NCI-H1694 (cell line): ENCODE data around the gene SEMA4D.

ENCODE experiments used
- DNase-seq: peaks from one replicate; lab custom pipeline; 2025; lab: John Stamatoyannopoulos, UW

Gene SEMA4D

GRCh38 chr9:89409466-89409865 is 88.4 kb downstream of the SEMA4D start:
- no peak for DNase-seq

DNA sequence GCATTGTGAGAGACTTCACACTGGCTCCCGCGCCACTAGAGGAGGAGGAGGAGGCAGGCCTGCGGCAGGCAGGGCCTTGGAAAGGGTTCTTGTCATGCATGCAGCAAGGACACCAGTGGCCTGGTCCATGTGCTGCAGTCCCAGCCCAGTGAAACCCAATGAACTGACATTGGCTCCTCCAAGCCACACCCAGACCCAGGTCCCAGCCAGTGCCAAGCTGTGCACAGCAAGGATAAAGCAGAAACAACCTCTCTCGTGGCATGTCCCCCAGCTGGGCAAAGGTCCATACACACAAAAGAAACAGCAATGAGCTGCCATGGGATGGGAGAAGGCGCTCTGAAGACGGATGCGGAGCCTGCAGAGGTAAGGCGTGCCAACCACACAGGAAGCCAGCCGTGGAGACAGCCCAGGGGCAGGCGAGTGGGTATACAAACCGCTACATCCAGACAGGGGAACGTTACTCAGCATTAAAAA is 89.2 kb downstream of the SEMA4D start:
- DNase-seq, result no peak

DNA sequence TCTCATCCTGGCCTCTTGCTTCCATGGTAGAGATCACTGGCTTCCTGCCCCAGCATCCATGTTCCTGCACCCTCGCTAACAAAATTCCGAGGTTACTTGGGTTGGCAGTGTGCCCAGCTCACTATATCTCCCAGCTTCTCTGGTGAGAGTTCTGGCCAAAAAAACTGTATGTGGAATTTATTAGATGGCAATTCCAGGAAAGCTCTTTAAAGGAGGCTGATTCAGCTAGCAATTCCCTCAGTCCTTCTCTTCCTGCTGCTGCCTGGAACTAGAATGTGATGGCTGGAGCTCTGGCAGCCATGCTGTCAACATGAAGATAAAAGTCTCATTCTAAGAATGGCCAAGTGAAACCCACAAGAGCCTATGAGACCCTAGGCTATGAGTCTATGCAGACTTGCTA is 90.8 kb downstream of the SEMA4D start:
- DNase-seq, result no peak

DNA sequence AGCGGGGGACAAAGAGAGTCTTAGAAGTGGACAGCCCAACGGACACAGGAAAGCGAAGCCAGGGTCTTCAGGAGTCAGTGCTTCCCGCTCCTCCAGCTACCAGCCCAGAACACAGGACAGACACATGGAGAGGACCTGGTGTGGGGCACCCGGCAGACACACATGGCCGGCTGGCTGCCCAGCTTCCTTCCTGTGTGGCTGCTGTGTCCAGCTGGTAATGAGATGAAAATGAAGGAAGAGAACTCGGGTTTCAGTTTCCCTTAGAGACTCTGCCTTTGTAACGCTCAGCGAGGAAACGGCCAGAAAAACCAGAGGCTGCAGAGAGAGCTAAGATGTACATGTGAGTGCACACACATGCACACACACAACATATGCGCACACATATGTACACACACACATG is 92.1 kb downstream of the SEMA4D start:
- DNase-seq, result no peak

DNA sequence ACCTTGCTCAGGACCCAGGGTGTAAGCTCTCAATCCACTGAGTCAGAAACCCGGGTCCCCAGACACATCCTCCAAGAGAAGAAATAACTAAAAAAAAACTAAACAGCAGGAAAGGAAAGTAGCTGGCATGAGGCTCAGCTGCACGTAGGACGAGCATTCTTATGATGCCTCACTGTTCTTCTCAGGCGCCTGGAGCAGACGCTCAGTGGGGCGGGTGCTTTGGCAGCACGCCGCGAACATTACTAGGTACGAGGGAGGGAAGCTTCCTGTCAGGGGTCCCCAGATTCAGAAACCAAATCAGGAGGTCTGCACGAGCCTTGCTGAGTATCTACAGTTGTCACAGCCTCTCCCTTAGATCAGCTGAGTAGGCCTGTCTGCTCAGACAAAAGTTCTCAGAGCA is 93.8 kb downstream of the SEMA4D start:
- no peak for DNase-seq

- DNase-seq, result no peak
Observed at GRCh38 chr9:89402695-89403427, 95.1 kb downstream of the SEMA4D start.

GRCh38 chr9:89400403-89401116 is 97.4 kb downstream of the SEMA4D start:
- no peak for DNase-seq

- no peak for DNase-seq
Observed at GRCh38 chr9:89398621-89399020, 99.3 kb downstream of the SEMA4D start.

DNA sequence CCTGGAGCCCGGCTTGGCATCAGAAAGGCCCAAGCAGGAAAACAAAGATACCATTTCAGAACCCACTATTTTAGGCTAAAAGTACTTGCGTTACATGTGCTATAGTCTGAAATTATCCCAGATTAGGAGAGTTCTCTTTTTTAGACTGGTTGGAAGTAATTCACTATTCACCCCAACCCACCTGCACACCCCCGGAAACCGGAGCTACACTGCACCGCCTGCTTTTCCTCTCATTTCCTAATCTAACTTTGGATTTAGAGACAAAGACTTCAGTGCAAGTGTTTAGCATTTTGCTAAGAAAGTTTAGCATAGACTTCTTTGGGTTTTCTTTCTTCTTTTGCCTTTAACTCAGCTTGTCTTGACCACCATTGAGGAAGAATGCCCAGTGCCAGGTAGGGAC is 100.4 kb downstream of the SEMA4D start:
- DNase-seq, result no peak

DNA sequence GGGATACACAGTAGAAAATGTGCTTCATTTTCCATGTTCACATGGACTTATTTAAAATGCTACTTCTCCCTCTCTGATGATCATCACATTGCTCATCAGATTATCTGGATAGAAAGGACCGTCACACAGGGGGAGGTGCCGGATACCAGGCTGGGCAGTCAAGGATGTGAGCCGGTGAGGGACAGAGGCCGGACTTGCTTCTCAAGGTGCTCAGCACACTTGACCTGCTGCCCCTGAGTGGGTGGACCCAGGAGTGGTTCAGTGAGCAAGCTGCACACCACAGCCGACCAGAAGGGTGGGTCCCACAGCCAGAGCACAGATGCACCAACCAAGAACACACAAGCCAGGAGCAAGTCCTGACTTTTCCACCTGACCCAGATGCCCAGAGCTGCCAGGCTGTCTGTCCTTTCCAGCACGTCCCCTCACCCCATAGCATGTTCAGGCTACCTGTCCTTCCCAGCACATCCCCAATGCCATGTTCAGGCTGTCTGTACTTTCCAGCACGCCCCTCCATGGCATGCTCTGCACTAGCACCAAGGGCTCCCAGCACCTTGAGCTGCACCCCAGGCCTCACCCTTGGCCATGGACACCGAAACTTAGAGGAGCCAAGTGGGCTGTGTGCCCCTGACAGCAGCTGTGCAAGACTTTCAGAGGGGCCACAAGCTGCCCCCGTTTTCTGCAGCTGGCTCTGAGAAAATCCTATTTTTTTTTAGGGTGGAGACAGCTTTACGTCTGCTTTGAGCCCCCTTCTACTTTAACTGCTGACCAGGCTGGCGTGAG is 101.8 kb downstream of the SEMA4D start:
- DNase-seq, result no peak

GRCh38 chr9:89394412-89394811 is 103.5 kb downstream of the SEMA4D start:
- DNase-seq, result no peak

- DNase-seq, result no peak
Observed at GRCh38 chr9:89391585-89391984, 106.3 kb downstream of the SEMA4D start.

DNA sequence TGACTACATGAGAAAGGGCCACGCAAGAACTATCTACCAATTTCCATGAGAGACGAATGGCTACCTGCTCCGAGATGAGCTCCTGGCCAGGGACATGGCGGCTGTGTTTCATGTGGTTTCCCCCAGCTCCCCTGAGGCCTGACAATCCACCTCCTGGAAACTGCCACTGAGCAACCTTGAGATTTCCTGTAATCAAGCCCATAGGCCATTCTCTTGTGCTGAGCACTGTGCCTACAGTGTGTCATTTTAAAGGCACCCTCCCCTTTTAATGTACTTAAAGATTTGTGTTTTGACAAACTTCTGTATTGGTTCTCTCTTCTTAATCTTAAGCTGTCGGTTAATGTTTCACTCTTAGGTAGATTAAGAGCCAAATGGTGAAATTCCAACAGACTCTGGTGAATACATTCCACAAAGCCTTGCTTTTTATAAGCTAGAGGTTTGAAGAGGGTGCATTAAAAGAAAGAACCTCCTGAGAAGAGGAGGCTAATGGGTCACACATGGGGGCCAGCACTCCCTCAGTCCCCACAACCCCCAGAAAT is 107.3 kb downstream of the SEMA4D start:
- no peak for DNase-seq

DNA sequence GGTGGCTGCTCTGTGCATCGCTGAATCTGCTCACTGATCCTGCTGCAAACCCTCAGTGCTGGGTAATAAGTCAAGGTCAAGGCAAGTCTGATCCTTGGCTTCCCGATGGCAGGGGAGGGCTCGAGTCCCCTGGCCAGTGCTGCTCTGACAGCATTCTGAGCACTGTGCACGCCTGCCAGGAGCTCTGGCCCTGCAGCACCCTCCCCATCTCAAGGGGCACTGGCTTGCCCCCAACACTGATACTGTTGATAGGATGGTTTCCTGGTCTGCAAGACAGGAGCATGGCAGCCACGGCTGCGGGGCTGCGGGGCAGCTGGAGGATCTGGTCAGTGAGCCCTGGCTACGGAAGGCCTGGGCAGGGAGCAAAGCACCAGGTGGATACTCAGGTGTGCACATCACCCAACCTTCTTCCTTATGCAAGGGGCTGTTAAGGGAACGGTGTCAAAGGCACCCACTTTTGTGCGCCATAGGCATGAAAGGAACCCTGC is 107.8 kb downstream of the SEMA4D start:
- no peak for DNase-seq

DNA sequence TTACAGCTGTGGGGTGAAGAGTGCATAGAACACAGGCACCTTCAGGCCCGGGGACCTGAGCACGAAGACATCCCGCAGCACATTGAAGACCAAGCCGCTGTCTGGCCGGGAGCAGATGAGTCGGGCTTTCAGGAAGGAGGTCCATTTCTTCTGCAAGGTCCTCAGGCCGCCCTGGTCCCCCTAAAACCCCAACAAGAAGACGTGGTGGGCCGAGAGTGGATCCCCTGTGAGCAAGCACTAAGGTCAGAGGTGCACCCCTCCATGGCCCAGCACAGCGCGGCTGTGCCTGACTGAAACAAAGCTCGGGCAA is 109.1 kb downstream of the SEMA4D start:
- no peak for DNase-seq

DNA sequence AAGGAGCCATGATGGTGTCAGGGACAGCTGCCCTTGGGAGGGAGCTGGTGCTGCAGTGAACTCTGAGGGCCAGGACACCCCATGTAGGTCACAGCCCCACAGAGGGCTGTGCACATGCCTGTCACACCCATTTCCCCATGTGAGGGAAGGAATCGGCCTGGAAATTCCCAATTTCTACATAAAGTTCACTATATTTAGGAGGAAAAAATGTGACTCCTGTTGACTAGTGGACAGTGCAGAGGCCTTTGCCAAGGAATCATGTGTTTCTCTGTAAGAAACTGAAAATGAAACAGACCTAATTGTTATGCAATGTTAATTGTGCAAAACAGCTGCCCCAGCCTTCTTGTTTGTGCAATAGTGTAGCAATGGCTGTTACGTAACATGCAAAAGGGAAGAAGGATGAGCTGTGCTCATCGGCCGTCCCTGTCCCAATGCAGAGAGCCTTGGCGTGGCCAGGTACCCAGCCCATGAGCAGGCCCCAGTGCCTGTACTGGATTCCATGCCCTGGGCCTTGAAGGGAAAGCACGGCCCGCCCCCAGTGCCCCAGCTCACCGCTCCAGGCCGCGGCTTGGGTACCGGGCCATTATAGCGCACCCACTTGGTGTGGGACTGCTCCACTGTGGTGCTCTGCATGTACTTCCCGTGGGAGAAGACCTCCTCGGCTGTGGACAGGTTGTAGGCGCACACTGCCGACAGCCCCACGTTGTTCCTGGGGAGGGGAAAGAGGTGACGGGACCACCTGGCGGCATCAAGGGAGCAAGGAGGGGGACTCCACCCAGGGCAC is 109.6 kb downstream of the SEMA4D start:
- no peak for DNase-seq

DNA sequence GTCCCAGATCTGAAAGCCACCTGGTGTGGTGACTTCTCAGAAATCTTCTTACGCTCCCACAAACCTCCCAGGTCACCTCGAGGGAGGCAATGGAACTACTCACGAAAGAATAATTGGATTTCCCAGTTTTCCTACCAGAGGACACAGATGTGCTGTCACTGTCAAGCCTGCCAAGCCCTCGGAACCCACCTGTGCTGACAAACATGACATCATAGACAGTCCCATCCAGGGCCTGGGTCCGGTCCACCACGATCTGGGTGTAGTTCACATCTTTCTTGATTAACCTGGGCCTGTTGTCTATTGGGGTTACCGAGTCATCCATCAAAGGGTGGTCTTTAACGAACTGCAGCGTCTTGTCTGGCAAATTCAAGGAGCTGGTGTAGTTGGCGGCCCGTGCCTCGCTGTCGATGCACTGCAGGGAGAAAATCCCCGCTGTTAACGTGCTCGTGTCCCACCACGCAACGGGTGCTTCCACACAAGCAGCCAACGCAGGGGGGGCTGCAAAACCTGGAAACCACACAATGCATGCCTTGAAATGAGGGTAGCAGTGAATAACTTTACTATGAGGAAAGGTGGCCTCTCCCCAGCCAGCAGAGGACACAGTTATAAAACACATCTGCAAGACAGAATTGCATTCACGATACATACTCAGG is 110.6 kb downstream of the SEMA4D start:
- DNase-seq, result no peak

GRCh38 chr9:89386797-89387196 is 111.1 kb downstream of the SEMA4D start:
- no peak for DNase-seq

DNA sequence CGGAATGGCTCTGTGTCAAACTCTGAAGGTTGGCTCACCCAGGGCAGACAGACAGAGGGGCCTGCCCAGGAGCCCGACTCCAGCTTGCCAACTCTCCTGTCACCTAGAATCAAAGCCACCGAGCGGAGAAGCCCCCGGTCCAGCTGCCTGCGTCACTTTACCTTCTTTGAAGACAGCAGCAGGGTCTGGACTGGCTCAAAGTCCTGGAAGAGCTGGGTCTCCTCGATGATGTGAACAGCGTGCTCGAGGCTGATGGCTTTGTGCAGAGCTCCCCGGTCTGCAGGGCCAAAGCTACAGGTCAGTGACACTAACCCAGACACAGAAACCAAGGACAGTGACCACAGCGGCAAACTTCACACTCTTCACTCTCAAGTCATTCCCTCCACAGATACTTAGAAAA is 111.7 kb downstream of the SEMA4D start:
- no peak for DNase-seq

- DNase-seq, result no peak
Observed at GRCh38 chr9:89384783-89385182, 113.1 kb downstream of the SEMA4D start.

- no peak for DNase-seq
Observed at GRCh38 chr9:89383721-89384300, 114.1 kb downstream of the SEMA4D start.
